Measurements from ENCODE around the gene RCOR1. TPM values are rescaled to one million over a fixed set of nuclear protein-coding genes. Genes with fewer than 3 reads are reported as not detected.
A peak's percentile ranks its signal among the peaks of the same experiment; 100 is the strongest.

Gene RCOR1
- total RNA-seq, 3 donors from 2014 or later (not counting 1 experiment from before 2014, with no cell fraction given), result 20.3 to 36.5 (median 21.8) TPM

DNA sequence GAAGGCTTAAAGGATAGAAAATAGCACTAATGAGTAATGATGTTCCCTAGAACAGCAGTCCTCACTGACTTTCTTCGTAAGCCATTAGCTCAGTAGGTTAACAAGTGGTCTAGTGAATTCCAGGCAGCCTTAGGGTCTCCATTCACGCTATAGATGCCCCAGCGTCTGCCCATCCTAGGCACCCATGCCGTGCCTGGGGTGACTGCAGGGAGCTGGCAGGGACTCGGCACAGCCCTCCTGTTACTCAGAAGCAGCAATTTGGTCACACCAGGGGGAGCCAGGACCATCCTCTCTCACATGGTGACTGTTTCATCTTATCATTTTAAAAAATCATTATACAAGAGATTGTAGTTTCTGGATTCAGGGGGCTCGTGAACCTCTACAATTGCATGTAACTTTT lies 118.8 kb downstream of the RCOR1 start:
- no peaks in the 10 kb centered on the region for H3K36me3 Mint-ChIP-seq
- H3K27me3 ChIP-seq (ENCODE audit: control insufficient read depth, insufficient read depth, low read length), result no peaks in the 10 kb centered on the region
- 97% methylated on average over 6 of the region's 6 CpGs for WGBS (ENCODE audit: insufficient coverage)
- H3K4me1 Mint-ChIP-seq, result no peaks in the 10 kb centered on the region
- ATAC-seq (no peak), DNase-seq (no peak)
- H3K9me3 Mint-ChIP-seq, result peaks cover 0 to 1% of the 10 kb centered on the region in 2 donors
- H3K27me3 Mint-ChIP-seq (ENCODE audit: low read depth in 2 of 2), result no peaks in the 10 kb centered on the region
- H3K4me1 ChIP-seq (ENCODE audit: control insufficient read depth, insufficient read depth, low read length), result no peaks in the 10 kb centered on the region
- intact Hi-C loops (cut with micrococcal nuclease), result no loop called here
- no peak for TF ChIP-seq CTCF (IDR thresholded peaks at IDR 0.05)
- peaks cover 10% of the 10 kb centered on the region for H3K36me3 ChIP-seq (ENCODE audit: control insufficient read depth, insufficient read depth, low read length)
- no peak overlapping the region for H3K4me3 ChIP-seq (ENCODE audit: low read length)
- H3K27ac ChIP-seq (ENCODE audit: low read length), result no peak overlapping the region
- no peaks in the 10 kb centered on the region for H3K9me3 ChIP-seq (ENCODE audit: control insufficient read depth, insufficient read depth, low read length)
- H3K27ac Mint-ChIP-seq, result no peak overlapping the region
- no peak overlapping the region for H3K4me3 Mint-ChIP-seq

GRCh38 chr14:102711946-102712345 lies 119.5 kb downstream of the RCOR1 start:
- Histone ChIP-seq H3K27ac (ENCODE audit: low read length) (no peak overlapping the region), H3K9me3 (ENCODE audit: control insufficient read depth, insufficient read depth, low read length) (no peaks in the 10 kb centered on the region), H3K4me3 (ENCODE audit: low read length) (no peak overlapping the region), H3K36me3 (ENCODE audit: control insufficient read depth, insufficient read depth, low read length) (peaks cover 11% of the 10 kb centered on the region), H3K27me3 (ENCODE audit: control insufficient read depth, insufficient read depth, low read length) (no peaks in the 10 kb centered on the region), H3K4me1 (ENCODE audit: control insufficient read depth, insufficient read depth, low read length) (no peaks in the 10 kb centered on the region)
- intact Hi-C loops (cut with micrococcal nuclease), result no loop called here
- Mint-ChIP-seq H3K9me3 (no peaks in the 10 kb centered on the region), H3K27me3 (ENCODE audit: low read depth in 2 of 2) (no peaks in the 10 kb centered on the region), H3K36me3 (no peaks in the 10 kb centered on the region), H3K4me3 (no peak overlapping the region), H3K27ac (no peak overlapping the region), H3K4me1 (peaks cover 0 to under 1% of the 10 kb centered on the region in 2 donors)
- no peak for DNase-seq
- ATAC-seq, result no peak
- no peak for TF ChIP-seq CTCF (IDR thresholded peaks at IDR 0.05)
- 100% methylated on average over 1 of the region's 3 CpGs for WGBS (ENCODE audit: insufficient coverage)

DNA sequence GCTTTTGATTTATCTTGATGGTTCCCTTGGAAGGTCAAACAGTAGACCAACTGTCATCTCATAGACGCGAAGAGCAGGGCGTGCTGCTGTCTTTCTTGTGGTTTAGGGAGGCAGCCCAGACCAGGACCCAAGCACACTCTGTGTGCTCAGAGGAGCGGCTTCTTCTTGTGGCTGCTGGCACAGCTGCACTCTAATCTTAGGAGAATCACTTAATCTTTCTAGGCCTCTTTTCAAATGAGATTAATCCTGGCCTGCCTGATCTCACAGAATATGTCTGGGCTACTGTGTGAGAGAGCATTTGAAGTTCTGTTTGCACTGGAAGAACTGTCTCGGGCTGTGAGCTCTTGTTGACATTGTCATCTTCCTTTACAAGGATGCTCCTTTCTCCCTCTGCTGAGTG lies 124.8 kb downstream of the RCOR1 start:
- no peaks in the 10 kb centered on the region for H3K27me3 Mint-ChIP-seq (ENCODE audit: low read depth in 2 of 2)
- Histone ChIP-seq H3K4me1 (ENCODE audit: control insufficient read depth, insufficient read depth, low read length) (no peaks in the 10 kb centered on the region), H3K36me3 (ENCODE audit: control insufficient read depth, insufficient read depth, low read length) (peaks cover 16% of the 10 kb centered on the region), H3K27ac (ENCODE audit: low read length) (no peak overlapping the region), H3K27me3 (ENCODE audit: control insufficient read depth, insufficient read depth, low read length) (no peaks in the 10 kb centered on the region), H3K4me3 (ENCODE audit: low read length) (no peak overlapping the region), H3K9me3 (ENCODE audit: control insufficient read depth, insufficient read depth, low read length) (no peaks in the 10 kb centered on the region)
- H3K9me3 Mint-ChIP-seq, result no peaks in the 10 kb centered on the region
- intact Hi-C loops (cut with micrococcal nuclease), result no loop called here
- WGBS (ENCODE audit: insufficient coverage), result 46% methylated on average over 5 of the region's 5 CpGs
- no peak for ATAC-seq
- TF ChIP-seq CTCF (IDR thresholded peaks at IDR 0.05), result no peak
- peaks cover 6 to 8% of the 10 kb centered on the region in 2 donors for H3K4me1 Mint-ChIP-seq
- H3K4me3 Mint-ChIP-seq, result no peak overlapping the region
- no peak for DNase-seq
- H3K27ac Mint-ChIP-seq, result peak overlapping the region in 1 of 2 donors; percentile 70
- no peaks in the 10 kb centered on the region for H3K36me3 Mint-ChIP-seq

DNA sequence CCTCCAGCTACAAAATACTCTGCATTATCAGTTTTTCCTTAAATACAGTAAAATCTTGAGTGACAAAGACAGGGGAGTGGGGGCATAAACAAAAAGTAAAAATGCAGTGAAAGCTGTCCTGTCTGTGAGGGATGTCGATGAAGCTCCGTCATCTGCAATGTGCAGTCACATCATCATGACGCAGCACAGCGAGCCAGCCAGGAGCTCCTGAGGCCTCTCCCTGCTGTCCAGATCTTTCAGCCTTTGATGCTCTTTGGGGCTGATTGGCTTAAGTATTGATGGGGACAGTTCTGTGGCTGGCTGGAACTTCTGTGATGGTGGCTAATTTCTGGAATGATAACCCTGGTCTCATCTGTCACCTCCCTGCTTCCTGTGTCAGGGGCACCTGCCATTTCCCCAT lies 130.2 kb downstream of the RCOR1 start:
- DNase-seq, result no peak
- Mint-ChIP-seq H3K4me3 (no peak overlapping the region), H3K27me3 (ENCODE audit: low read depth in 2 of 2) (no peaks in the 10 kb centered on the region), H3K4me1 (peaks cover 0 to under 1% of the 10 kb centered on the region in 2 donors), H3K27ac (no peak overlapping the region), H3K9me3 (no peaks in the 10 kb centered on the region), H3K36me3 (peaks cover 14% of the 10 kb centered on the region)
- Histone ChIP-seq H3K27me3 (ENCODE audit: control insufficient read depth, insufficient read depth, low read length) (no peaks in the 10 kb centered on the region), H3K4me1 (ENCODE audit: control insufficient read depth, insufficient read depth, low read length) (no peaks in the 10 kb centered on the region), H3K9me3 (ENCODE audit: control insufficient read depth, insufficient read depth, low read length) (no peaks in the 10 kb centered on the region), H3K36me3 (ENCODE audit: control insufficient read depth, insufficient read depth, low read length) (peaks cover 46% of the 10 kb centered on the region), H3K27ac (ENCODE audit: low read length) (no peak overlapping the region), H3K4me3 (ENCODE audit: low read length) (no peak overlapping the region)
- intact Hi-C loops (cut with micrococcal nuclease), result no loop called here
- WGBS (ENCODE audit: insufficient coverage), result 93% methylated on average over 4 of the region's 4 CpGs
- no peak for TF ChIP-seq CTCF (IDR thresholded peaks at IDR 0.05)
- ATAC-seq, result no peak

Measured in natural killer cell (primary cell).